Muscle of arm (tissue), 14 donors: ENCODE results near the gene EXPH5. TPM values are rescaled to one million over a fixed set of nuclear protein-coding genes. Genes with fewer than 3 reads are reported as not detected.
A peak's percentile ranks its signal among the peaks of the same experiment; 100 is the strongest.
"Not testable (repeated sequence)": the region's sequence is repeated elsewhere in the genome, so short reads cannot be mapped to it uniquely, and the experiment has no call there.

Experiments used
- DNase-seq: peaks from one replicate; pipeline ENCODE4 v3.0.0-alpha.2; 2013
- long read RNA-seq, 11 donors: transcript quantifications; one replicate each; lab custom pipeline, GENCODE V29; 2026
- polyA plus RNA-seq, 12 donors: library from polyadenylated mRNA; unstranded; fragments of 120-200 nt; gene quantifications; one replicate each; pipeline ENCODE4 v1.2.1, GENCODE V29; 2013; ENCODE audit not compliant: insufficient read length in 12 of 12

EXPH5 gene, protein sequence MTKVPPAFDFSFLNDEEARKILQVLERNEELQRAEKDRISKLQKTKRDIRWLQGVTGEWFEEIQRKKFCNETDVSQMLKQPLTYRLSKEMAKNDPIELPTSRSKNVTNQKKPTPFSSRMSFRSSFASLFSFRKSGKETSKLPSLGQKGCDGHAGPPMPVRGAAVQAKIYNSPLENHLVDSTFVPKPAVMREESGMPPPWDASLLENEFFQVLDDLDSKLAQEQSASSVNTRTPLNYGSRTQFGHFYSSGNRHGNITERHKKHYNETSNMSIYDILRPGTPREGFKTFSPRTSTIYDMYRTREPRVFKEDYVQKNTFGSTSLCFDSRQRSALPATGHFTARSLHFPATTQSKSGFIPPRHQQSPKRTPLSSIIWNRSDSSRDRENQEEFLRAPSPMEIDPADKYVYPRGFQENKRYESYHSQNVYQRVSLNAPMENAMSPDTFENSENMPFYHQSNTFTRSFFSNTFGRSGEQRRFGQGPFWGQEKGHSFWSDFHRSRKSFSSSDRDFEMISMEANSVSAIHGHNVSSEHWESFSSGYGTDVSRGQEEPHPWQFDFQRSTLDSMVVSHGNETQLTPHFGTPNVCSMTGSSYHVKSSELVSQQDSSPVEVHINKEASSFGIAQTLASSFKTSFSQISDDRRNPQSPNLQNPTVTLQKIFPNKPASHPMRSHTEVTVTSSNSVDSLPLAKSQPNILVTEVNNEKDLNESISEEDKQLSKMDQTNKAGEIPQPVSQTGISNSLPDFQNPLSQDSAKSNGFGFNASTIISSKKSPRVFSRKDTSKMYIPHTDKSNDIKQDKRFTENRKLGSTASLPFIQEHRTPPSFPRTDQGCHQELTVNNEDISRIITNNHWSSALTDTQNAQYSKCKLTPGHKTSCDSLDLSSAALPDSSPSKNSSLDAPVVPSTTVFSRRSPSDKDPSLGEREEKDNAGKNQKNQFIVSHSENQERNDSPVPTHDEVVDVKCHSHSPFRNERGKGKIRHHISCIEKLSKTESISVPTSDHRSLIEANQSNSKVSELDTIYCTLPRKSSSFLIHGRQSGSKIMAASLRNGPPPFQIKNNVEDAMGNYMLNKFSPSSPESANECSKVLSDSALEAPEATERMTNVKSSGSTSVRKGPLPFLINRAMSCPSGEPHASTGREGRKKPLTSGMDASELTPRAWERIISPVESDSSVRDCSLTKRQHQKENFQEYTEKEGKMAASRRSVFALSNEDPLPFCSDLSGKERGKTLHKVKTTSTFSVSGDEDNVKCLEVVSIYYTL (N-terminal part only)
- polyA plus RNA-seq = 1 to 10 TPM in 5 of 12 donors, under 1 TPM in 6, not detected in 1; 0.33 to 6.5 (median 0.88) TPM
- long read RNA-seq, donor 1, full-length matches to known transcripts = 1 of 1 reads
- long read RNA-seq, donor 1, partial matches to known transcripts = 0 of 1 reads
- long read RNA-seq, donor 1, other reads (novel, unspliced or antisense) = 0 of 1 reads
- long read RNA-seq, donor 2, full-length matches to known transcripts = 2 of 2 reads
- long read RNA-seq, donor 2, partial matches to known transcripts = 0 of 2 reads
- long read RNA-seq, donor 2, other reads (novel, unspliced or antisense) = 0 of 2 reads
- long read RNA-seq, donor 3, full-length matches to known transcripts = 1 of 1 reads
- long read RNA-seq, donor 3, partial matches to known transcripts = 0 of 1 reads
- long read RNA-seq, donor 3, other reads (novel, unspliced or antisense) = 0 of 1 reads
- long read RNA-seq, donor 4 = 0 reads
- long read RNA-seq, donor 5 = 0 reads
- long read RNA-seq, donor 6 = 0 reads
- long read RNA-seq, donor 7 = 0 reads
- long read RNA-seq, donor 8 = 0 reads
- long read RNA-seq, donor 9 = 0 reads
- long read RNA-seq, donor 10 = 0 reads
- long read RNA-seq, donor 11 = 0 reads

DNA sequence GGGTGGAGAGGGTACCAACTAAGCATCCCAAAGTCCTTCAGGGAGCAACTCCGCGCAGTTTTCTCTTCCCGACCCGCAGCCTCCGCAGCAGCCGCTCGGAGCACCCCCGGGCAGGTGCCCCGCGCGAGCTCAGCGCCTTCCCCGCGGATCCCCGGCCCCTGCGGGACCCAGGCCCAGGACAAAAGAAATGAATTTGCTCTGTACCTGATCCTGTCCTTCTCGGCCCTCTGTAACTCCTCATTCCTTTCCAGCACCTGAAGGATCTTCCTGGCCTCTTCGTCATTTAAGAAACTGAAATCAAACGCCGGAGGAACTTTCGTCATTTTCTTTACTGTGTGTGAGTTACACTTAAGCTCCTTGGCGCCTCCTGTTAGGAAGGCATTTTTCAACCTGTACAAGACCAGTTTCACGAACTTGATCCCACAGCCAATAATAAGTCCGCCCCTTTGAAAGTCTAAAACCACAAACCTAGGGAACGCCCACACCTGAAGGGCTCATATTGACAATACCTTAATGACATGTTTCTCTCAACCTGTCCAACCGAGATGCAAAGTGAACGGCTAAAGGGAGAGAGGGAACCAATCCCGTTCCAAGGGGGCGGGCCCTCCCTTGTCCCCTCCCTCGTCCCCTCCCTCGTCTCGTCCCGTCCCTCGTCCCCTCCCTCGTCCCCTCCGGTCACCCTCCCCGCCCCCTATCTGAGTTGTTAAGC is at the start of gene EXPH5:
Gene EXPH5 (minus strand): TSS at position 555 of the 709 bp plus-strand sequence. CDS start 232 bp downstream, at position 323.
- peak; percentile 73 for DNase-seq

DNA sequence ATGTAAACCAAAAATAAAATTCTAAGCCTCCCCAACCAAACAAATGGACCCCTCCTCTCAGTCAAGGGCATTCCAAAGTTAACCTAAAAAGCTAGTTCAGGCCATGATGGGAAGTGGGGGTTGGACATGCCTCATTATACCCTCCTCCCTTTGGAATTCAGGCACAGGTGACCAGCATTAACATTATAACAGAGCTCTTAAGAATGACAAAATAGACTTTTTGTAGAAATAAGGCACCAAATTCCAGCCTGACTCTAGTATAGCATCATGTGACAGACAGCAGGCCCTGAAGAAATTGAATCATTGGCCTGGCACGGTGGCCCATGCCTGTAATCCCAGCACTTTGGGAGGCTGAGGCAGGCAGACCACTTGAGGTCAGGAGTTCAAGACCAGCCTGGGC is 48.2 kb upstream of the EXPH5 start:
- not testable (repeated sequence) for DNase-seq

DNA sequence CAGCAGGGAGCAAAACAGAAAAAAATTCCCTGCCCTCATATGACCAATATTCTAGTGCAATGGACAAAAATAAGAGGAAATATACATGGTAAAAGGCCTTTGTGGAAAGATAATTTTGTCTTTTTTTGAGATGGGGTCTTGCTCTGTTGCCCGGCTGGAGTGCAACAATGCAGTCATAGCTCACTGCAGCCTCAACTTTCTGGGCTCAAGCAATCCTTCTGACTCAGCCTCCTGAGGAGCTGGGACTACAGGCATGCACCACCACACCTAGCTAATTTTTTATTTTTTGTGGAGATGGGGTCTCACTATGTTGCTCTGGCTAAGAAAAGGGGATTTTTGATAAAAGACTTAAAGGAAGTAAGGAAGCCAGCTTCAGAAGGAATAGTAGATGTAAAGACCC is 45.6 kb upstream of the EXPH5 start:
- DNase-seq = no peak

DNA sequence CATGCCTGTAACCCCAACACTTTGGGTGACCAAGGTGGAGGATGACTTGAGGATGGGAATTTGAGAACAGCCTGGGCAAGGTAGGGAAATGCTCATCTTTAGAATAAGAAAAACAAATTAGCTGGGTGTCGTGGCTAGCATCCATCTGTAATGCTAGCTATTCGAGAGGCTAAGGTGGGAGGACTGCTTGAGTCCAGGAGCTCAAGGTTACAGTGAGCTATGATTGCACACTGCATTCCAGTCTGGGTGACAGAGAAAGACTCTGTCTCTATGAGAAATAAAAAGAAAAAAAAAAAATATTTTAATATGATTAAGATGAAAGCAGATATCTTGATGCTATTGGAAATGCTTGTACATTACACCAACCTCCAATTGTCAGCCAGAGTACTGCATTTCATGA is 42.7 kb upstream of the EXPH5 start:
- no peak for DNase-seq

DNA sequence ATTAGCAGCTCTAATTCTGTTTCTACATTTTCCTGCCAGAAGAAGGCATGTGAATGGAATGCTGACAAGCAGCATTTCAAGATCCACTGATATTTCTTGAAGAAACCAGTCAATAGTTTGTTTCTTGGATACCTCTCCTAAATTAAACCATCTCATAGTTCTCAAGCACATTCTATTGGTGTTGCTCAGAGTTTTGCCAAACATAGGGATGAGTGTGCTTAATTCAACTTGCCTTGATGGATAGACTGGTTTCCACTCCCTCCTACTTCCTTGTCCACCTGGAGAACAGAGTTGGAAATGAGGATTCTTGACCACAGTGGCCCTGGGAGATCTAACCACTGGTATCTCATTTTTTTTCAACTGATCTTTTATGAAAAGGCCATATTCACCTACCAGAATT is 41.5 kb upstream of the EXPH5 start:
- DNase-seq = no peak

DNA sequence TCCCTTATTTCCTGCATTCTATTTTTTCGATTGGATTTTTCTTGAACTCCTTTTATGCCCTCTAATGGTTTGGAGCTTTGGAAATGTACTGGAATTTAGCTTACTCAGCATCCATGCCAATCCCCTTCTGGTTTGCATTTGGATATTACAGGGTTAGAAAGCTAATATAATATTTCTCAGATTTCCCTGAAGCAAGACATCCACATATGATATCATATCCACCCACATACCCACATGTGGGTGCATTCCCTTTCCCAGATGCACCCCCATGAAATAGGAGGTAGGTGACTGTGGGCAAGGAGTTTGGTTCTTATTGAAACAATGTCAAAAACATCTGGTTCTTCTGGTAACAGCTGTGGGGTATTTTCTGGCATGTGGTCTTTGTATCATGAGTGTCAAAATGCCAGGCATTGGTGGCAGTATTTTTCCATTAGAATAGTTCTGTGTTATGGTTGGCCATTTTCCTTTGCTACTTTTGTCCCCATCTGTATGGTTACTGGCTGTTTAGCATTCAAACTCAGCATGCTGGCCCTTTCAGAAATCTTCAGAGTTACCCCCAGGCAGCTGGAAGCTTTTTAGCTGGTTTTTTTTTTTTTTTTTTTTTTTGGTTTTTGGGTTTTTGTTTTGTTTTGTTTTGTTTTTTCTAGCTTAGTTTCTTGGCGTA is 38.6 kb upstream of the EXPH5 start:
- DNase-seq = no peak

DNA sequence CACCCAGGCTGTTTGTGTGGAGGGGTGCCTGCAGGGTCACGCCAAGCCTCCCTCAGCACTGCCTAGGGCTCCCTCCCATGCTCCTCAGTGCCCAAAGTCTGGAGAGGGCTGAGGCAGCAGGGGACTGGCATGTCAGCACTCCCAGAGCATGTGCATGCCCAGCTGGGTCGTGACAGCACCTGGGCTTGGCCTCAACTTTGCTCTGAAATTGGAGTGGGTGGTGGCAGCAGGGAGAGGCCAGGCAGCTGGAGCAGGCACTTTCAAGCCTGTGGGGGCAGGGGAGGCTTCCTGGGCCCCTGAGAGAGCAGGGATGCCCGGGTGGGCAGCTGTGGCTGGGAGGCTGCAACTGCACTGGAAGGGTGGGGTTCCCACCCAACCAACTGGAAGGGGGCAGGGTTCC is 35.7 kb upstream of the EXPH5 start:
- DNase-seq = no peak

DNA sequence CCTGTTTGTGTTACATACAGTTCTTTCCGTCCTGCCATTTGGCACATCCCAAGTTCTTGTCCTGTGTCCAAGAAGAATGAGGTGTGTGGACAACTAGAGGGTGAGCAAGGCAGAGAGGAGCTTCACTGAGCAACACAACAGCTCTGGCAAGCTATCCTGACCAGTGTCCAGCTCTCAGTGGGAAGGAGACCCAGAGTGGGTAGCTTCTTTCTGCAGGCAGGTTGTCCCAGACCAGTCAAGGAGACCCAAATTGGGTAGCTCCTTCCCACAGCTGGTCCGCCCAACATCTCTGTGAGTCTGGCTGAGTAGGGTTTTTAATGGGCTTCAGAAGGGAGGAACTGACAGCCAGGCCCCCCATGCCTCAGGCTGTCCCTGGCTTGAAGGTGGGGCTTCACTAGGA is 35.2 kb upstream of the EXPH5 start:
- no peak for DNase-seq

DNA sequence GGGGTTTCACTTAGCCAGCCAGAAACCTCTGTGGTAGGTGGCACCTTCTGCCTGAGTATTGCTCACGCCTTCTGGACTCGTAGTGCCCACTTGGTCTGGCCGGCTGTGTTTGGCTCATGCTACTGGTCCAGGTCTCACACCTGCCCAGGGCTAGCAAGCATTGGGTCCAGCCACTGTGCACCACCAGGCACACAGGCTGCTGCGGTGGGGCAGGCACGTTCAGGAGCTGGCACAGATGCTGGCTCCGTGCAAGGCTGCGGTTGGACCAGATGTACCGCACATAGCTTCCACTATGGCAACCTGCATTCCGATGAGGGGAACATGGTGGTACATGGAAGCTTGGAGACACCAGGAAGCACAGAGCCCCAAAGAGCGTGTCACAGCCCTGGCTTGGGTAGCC is 34.8 kb upstream of the EXPH5 start:
- DNase-seq = no peak

DNA sequence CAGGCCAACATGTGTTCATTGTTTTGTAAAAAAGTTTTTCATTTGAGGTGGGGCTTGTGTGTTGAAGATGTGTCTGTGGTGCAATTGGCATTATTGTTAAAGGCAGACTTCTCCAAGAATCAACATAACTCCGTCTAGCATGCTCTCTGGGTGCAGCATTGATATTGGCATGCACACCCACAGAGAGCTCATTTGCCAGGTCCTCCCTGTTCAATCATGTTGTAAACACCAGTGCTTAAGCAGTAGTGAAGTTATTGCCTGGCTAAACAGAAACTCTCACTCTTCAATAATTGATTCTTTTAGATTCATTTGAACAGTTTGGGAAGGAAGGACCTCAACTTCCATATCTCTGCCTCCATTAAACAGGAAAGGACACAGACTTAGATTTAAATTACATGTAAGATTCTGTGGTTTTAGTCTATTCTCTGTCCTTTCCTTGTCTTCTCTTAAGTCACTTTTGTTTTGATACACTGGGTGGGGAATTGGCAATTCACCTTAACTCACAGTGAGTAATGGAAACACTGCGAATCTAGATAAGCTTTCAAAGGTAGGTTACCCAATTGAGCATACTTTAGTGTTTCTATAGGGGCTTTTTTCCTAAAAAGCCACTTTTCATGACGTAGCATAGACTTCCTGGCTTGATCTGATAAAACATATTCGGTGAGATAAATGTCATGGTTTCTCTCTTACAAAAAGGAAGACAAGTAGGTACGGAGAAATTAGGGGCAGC is 30.8 kb upstream of the EXPH5 start:
- DNase-seq = no peak

DNA sequence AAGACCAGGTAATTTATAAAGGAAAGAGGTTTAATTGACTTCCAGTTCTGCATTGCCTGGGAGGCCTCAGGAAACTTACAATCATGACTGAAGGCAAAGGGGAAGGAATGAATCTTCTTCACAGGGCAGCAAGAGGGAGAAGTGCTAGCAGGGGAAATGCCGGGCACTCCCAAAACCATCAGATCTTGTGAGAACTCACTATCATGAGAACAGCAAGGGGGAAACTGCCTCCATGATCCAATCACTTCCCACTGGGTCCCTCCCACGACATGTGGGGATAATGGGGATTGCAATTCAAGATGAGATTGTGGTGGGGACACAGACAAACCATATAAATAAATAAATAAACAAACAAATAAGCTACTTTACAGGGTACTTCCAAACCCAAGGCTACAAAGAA is 28.8 kb upstream of the EXPH5 start:
- no peak for DNase-seq

DNA sequence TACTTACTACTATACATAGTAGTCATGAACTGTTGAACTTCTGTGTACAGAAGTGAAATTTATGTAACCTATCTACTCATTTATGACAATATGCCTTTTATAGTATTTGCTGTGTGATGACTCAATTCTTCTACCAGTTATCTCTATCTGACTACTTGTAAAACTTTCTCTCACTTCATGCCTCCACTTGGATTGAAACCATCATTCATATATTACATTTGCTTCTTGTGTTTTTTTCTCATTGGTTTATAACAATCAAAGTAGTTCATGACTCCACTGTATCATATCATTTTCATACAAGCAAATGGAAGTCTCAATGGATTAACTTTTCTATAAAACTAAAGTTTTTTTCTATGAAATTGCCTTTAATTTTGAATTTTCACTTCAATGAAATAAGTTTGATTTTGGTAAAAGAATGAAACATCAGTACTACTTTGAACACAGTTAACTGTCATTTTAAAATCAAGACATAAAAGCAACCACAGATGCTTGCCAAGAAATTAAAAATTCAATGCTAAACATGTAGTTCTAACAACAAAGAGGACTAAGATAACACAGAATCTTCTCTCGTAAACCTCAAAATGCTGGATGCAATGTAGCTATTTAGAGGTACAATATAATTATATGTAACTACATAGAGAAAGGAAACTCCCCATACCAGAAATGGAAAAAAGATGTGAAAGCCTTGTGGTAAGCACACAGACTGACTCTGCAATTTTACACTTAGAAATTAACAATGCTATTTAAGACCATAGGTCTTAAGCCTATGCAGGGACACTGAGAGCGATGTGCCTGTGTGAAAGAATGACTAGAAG is 27.6 kb upstream of the EXPH5 start:
- no peak for DNase-seq

DNA sequence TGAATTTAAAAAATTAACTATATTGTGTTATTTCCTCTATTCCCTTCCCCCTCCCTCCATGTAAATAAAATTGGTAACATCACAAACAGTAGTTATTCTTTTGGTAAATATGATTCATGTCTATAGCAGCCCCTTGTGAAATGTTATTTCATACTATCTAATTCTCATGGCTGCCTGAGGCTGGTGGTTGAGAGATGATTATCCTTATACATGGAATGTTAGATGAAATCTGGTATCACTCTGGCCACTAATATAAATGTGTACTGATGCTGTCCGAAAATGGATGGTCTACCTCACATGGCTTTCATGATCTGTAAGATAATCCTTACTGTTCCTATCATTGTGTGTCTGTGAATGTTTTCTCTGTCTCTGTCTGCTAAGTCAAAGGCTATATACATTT is 25.0 kb upstream of the EXPH5 start:
- no peak for DNase-seq

DNA sequence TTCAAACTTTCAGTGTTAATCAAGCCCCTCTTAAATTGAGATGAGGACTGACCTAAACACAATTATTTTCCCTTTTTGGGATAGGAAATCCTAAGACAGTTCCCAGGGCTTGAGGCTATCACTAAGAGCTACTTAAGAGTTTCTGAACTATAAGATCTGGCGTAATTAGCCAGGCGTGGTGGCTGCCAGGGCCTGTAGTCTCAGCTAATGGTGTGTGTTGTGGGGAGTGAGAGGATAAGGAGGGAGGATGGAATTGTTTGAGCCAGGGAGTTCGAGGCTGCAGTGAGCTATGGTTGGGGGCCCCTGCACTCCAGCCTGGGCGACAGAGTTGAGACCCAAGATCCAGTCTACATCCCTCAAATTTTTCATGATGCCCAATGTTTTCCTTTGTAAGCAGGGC is 23.5 kb upstream of the EXPH5 start:
- DNase-seq = no peak

DNA sequence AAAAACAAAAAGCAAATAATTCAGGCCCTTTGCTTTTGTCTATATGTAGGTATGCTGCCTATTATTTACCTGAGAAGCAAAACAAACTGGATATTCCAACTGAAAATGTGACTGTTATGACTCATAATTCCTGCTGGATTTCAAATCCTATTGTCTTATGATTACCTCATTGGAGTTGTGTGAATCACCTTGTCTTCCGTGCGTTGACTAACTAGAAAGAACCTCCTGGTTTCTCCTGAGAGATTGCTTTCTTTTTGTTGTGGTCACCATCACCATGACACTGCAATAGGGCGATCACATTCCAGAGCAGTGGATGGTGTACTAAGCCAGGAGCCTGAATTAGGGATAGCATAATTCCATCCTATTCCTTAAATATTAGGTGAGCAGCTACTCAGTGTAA is 23.0 kb upstream of the EXPH5 start:
- no peak for DNase-seq

DNA sequence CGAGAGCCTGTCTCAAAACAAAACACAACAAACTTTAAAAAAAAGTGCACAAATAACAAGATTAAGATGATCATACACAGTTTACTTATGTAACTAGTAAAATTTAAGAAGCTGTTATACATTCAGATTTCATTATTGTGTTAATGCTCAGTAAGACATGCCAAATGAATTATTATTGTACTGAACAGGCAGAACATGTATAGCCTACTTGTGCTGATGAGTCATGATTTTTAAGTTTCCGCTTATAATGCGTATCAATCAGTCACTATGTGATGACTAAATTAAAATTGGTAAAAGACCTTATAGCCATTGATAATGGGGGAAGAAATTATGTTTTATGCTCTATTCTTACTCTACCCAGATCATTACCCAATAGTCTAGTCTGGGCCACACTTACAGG is 20.5 kb upstream of the EXPH5 start:
- DNase-seq = no peak

DNA sequence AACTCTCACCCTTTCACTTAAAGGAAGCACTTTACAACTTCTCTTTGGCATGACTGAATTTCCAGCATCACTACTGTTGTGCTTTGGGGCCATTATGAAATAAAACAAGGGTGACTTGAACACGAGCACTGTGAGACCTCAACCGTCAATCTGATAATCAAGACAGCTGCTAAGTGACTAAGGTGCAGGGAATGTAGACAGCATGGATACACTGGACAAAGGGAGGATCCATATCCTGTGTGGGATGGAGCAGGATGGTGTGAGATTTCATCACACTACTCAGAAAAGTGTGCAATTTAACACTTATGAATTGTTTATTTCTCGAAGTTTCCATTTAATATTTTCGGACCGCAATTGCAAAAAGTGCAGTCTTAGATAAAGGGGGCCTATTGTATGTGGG is 16.1 kb upstream of the EXPH5 start:
- no peak for DNase-seq

DNA sequence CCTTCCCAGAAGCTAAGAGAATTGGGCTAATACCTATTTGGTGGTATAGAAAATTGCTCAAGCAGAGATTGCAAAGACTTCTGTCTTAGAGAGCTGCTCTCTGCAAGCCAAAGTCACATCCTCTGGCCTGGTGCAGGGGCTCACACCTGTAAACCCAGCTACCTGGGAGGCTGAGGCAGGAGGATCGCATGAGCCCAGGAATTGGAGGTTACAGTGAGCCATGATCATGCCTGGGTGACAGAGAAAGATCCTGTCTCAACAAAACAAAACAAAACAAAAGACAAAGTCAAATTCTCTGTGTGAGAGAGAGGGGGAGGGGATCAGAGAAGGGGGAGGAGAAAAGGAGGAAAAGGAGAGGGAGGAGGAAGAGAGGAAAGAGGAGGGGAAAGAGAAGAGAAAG is 15.0 kb upstream of the EXPH5 start:
- no peak for DNase-seq
